ENCODE measurements around the gene DAND5. TPM values are rescaled to one million over a fixed set of nuclear protein-coding genes. Genes with fewer than 3 reads are reported as not detected.

DAND5 gene
- total and polyA plus RNA-seq, 2 of the 13 experiments (the other 11 are each of a cell fraction or from before 2014, with no cell fraction given), result 0.04 TPM; not detected in 1

- peaks cover 13% of the 10 kb centered on the region for H4K20me1 ChIP-seq (ENCODE audit: insufficient read depth, low read length)
- TSS peak; percentile 80 for BruUV-seq (replicated peaks)
- peak overlapping the region; percentile 84 to 97 (median 88) for H3K4me3 ChIP-seq (replicated peaks in 1 of 3; ENCODE audit: insufficient read depth in 1 of 3, low read depth in 2 of 3, low read length in 3 of 3)
- H3K27ac ChIP-seq (ENCODE audit: extremely low read length, insufficient read depth, low read length), result peak overlapping the region; percentile 79
- peaks cover 13 to 38% of the 10 kb centered on the region in 2 experiments for H3K36me3 ChIP-seq (replicated peaks in 1 of 2; ENCODE audit: control insufficient read depth in 1 of 2, insufficient read depth in 2 of 2, low read length in 2 of 2)
- peak overlapping the region; percentile 99 for H3K9ac ChIP-seq (ENCODE audit: insufficient read depth, low read depth, low read length)
- peaks cover 0 to 5% of the 10 kb centered on the region in 2 experiments; a peak in 1 of 5 replicates for H3K27me3 ChIP-seq (ENCODE audit: control insufficient read depth in 1 of 2, insufficient read depth in 2 of 2, low read length in 2 of 2)
- ATAC-seq (peak; percentile 37), DNase-seq (ENCODE audit: low spot score) (no peak), FAIRE-seq (no peak)
- ChIA-PET CTCF (ENCODE audit: low intra/inter-chr PET ratio, low total read pairs) (no interaction called here), POLR2A (interaction anchor here (1.8 kb wide), 1 partner anchor 116 kb away, joined by 5 read pairs; no protein-coding TSS in a partner anchor)
- intact Hi-C loops (cut with micrococcal nuclease; ENCODE audit: unreplicated experiment), result no loop called here
- no peaks in the 10 kb centered on the region for H3K9me3 ChIP-seq (ENCODE audit: low read length)
- WGBS (ENCODE audit: low lambda C conversion rate), result 0% methylated on average over 18 of the region's 54 CpGs
- peak overlapping the region; percentile 96 for H3K4me2 ChIP-seq (ENCODE audit: low read depth, low read length)
- peaks cover 48% of the 10 kb centered on the region for H3K4me1 ChIP-seq (ENCODE audit: insufficient read depth, low read length)
- H3K79me2 ChIP-seq (ENCODE audit: insufficient read depth, low read length), result peaks cover 31% of the 10 kb centered on the region
- H2AFZ ChIP-seq (ENCODE audit: low read length), result no peak overlapping the region
- in situ Hi-C loops (cut with HindIII; ENCODE audit: extremely low pct_ligation_motif_present, low pct_unique_long_range_greater_than_20kb), result no loop called here
- TF ChIP-seq RBFOX2 (IDR thresholded peaks at IDR 0.05; ENCODE audit: low read depth, low read length) (peak; percentile 57), ZNF557 (CRISPR knock-in tag; IDR thresholded peaks at IDR 0.05) (no peak), SMAD3 (CRISPR knock-in tag; IDR thresholded peaks at IDR 0.05) (no peak), KDM5A (IDR thresholded peaks at IDR 0.05; ENCODE audit: borderline replicate concordance, low read length) (peak; percentile 64; the same call in 1 of the 2 replicates), SRSF4 (IDR thresholded peaks at IDR 0.05; ENCODE audit: low read depth, low read length, poor library complexity, severe bottlenecking) (no peak), SMAD9 (CRISPR knock-in tag; IDR thresholded peaks at IDR 0.05) (no peak), REPIN1 (CRISPR knock-in tag; IDR thresholded peaks at IDR 0.05; ENCODE audit: borderline replicate concordance, low read depth) (no peak), ERF (CRISPR knock-in tag; IDR thresholded peaks at IDR 0.05) (no peak), HIVEP1 (CRISPR knock-in tag; IDR thresholded peaks at IDR 0.05) (peak; percentile 76), ZMYM2 (CRISPR knock-in tag; IDR thresholded peaks at IDR 0.05) (no peak), PAX8 (CRISPR knock-in tag; IDR thresholded peaks at IDR 0.05; ENCODE audit: borderline replicate concordance) (0 out of 2 replicates have a peak, but pooled peaks have one; percentile 59), ZNF607 (CRISPR knock-in tag; IDR thresholded peaks at IDR 0.05; ENCODE audit: borderline replicate concordance) (0 out of 2 replicates have a peak, but pooled peaks have one; percentile 11), NCOR1 (IDR thresholded peaks at IDR 0.05; ENCODE audit: borderline replicate concordance, low read length) (no peak), U2AF2 (IDR thresholded peaks at IDR 0.05; ENCODE audit: low read depth, low read length) (no peak), MBNL3 (CRISPR knock-in tag; conservative IDR thresholded peaks at IDR 0.05) (no peak), ZNF768 (CRISPR knock-in tag; IDR thresholded peaks at IDR 0.05) (no peak), BRD4 (CRISPR knock-in tag; IDR thresholded peaks at IDR 0.05) (no peak), ZNF543 (CRISPR knock-in tag; IDR thresholded peaks at IDR 0.05) (0 out of 2 replicates have a peak, but pooled peaks have one; percentile 49), TEAD3 (CRISPR knock-in tag; optimal IDR thresholded peaks at IDR 0.05; ENCODE audit: borderline replicate concordance) (no peak), HNF4A (CRISPR knock-in tag; IDR thresholded peaks at IDR 0.05) (no peak), ESRRA (CRISPR knock-in tag; IDR thresholded peaks at IDR 0.05; ENCODE audit: low read depth) (0 out of 2 replicates have a peak, but pooled peaks have one; percentile 1), FOXP1 (IDR thresholded peaks at IDR 0.05) (no peak), FOXP1 (CRISPR knock-in tag; IDR thresholded peaks at IDR 0.05) (no peak), ZNF547 (CRISPR knock-in tag; IDR thresholded peaks at IDR 0.05) (peak; percentile 13), ZNF891 (CRISPR knock-in tag; IDR thresholded peaks at IDR 0.05) (no peak; the same call in 1 of the 2 replicates)
- TF ChIP-seq, protein P1, sequence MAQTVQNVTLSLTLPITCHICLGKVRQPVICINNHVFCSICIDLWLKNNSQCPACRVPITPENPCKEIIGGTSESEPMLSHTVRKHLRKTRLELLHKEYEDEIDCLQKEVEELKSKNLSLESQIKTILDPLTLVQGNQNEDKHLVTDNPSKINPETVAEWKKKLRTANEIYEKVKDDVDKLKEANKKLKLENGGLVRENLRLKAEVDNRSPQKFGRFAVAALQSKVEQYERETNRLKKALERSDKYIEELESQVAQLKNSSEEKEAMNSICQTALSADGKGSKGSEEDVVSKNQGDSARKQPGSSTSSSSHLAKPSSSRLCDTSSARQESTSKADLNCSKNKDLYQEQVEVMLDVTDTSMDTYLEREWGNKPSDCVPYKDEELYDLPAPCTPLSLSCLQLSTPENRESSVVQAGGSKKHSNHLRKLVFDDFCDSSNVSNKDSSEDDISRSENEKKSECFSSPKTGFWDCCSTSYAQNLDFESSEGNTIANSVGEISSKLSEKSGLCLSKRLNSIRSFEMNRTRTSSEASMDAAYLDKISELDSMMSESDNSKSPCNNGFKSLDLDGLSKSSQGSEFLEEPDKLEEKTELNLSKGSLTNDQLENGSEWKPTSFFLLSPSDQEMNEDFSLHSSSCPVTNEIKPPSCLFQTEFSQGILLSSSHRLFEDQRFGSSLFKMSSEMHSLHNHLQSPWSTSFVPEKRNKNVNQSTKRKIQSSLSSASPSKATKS (CRISPR knock-in tag; IDR thresholded peaks at IDR 0.05), result 0 out of 2 replicates have a peak, but pooled peaks have one; percentile 57
Observed at GRCh38 chr19:12938779-12939601, 30.4 kb upstream of the DAND5 start.

Data from HepG2 (cell line).